Astrocyte of the spinal cord (primary cell): ENCODE data around the gene ELMO1.
"Not testable (repeated sequence)": the region's sequence is repeated elsewhere in the genome, so short reads cannot be mapped to it uniquely, and the experiment has no call there.

ENCODE experiments used
- DNase-seq: peaks from one replicate; pipeline ENCODE4 v3.0.0; 2011; ENCODE audit warnings: low read depth, low spot score
- H3K4me3 ChIP-seq: 2 replicates; pipeline ENCODE4 v1.5.1; 2011; ENCODE audit warnings: low read depth, mild to moderate bottlenecking, low read length, moderate library complexity
- in situ Hi-C: cut with HindIII; loops from 2 replicates; pipeline ENCODE4 v1.10.0; 2017; ENCODE audit warnings: low sequenced_read_pairs
- TF ChIP-seq, protein P1 (sequence below): IDR thresholded peaks from 2 replicates; pipeline ENCODE4 v1.5.1; 2012; ENCODE audit warnings: low read depth, mild to moderate bottlenecking, low read length, inconsistent platforms

ELMO1 gene

GRCh38 chr7:36982766-36983165 lies 465.9 kb downstream of the ELMO1 start:
- in situ Hi-C loops, result no loop called here
- no peak overlapping the region for H3K4me3 ChIP-seq
- DNase-seq, result no peak
- TF ChIP-seq, protein P1, sequence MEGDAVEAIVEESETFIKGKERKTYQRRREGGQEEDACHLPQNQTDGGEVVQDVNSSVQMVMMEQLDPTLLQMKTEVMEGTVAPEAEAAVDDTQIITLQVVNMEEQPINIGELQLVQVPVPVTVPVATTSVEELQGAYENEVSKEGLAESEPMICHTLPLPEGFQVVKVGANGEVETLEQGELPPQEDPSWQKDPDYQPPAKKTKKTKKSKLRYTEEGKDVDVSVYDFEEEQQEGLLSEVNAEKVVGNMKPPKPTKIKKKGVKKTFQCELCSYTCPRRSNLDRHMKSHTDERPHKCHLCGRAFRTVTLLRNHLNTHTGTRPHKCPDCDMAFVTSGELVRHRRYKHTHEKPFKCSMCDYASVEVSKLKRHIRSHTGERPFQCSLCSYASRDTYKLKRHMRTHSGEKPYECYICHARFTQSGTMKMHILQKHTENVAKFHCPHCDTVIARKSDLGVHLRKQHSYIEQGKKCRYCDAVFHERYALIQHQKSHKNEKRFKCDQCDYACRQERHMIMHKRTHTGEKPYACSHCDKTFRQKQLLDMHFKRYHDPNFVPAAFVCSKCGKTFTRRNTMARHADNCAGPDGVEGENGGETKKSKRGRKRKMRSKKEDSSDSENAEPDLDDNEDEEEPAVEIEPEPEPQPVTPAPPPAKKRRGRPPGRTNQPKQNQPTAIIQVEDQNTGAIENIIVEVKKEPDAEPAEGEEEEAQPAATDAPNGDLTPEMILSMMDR, result no peak

DNA sequence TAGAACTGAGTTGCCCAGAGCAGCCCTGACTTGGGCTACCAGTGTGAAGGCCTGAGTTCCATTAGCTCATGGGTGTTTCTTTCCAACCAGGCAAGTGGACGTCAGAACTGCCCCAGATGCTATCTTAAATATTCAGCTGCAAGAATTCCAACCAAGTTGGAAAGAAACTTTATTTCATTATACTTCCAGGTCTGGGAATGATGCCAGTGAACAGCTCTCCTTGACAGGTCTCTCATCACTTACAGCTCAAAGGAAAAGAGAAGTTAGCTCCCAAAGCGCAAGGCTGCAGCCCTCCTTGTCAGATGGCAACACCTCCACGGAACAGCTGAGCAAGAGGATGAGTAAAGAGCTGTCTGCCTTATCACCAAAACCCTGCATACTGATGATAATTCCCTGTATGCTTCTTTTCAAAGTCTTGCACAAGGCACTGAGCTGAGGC lies 468.8 kb downstream of the ELMO1 start:
- TF ChIP-seq, protein P1, result no peak

DNA sequence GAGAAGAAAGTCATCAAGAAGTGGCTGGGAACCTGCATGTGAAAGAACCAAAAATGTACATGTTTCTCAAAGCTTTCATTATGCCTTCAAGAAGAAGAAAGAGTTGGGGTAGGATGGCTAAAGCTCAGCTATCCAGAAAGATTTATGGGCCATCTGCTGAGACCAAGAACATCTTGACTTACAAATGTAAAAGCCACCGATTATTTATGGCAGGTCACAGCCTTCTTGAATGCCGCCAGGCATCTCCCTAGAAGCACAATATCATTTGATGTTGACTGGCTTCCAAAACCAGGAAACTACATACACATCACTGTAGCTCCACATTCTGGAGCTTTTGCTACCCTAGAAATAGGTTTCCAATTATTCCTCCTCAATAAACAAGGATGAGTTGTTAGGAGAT lies 470.2 kb downstream of the ELMO1 start:
- H3K4me3 ChIP-seq, result no peak overlapping the region
- in situ Hi-C loops, result no loop called here
- DNase-seq, result no peak
- TF ChIP-seq, protein P1, result no peak

More for the DNA sequence above, 468.8 kb downstream of the ELMO1 start:
- no peak overlapping the region for H3K4me3 ChIP-seq
- no peak for DNase-seq
- in situ Hi-C loops, result no loop called here

- TF ChIP-seq, protein P1, result no peak
- DNase-seq, result no peak
- in situ Hi-C loops, result no loop called here
- no peak overlapping the region for H3K4me3 ChIP-seq
Observed at GRCh38 chr7:36977878-36978277, 470.8 kb downstream of the ELMO1 start.

GRCh38 chr7:36973534-36973933 lies 475.1 kb downstream of the ELMO1 start:
- DNase-seq, in situ Hi-C loops, H3K4me3 ChIP-seq: not testable (repeated sequence)

- DNase-seq, result no peak
- TF ChIP-seq, protein P1, result no peak
- no peak overlapping the region for H3K4me3 ChIP-seq
- in situ Hi-C loops, result no loop called here
Observed at GRCh38 chr7:36972140-36972518, 476.5 kb downstream of the ELMO1 start.

DNA sequence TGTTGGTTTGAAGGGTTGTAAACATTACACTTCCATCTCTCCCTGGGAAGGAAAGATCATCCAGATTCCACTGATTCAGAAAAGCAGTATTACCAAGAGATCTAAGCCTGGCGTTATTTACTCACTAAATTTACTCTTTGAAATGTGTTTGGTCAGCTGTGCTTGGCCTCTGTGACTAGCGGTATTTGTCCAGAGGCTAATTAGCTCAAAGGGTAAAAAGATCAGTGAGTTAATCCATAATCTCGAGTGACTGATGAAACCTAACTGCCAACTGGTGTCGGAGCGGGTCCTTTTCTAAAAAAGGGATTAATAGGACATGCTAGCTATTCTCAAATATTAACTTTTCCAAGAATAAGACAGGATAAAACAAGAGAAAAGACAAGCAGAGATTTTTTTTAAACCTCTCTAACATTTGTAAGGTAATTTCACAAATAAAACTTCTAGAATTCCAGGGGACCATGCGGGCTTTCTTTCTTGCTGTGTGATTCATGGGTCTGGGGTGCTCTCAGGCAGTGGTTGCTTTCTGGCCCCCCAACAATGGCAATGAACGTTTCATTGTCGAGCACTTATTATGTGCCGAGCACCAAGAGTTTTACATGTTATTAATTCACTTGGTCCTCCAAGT lies 477.0 kb downstream of the ELMO1 start:
- in situ Hi-C loops, result no loop called here
- TF ChIP-seq, protein P1, result no peak
- no peak for DNase-seq
- H3K4me3 ChIP-seq, result no peak overlapping the region
